Measurements from ENCODE around the gene SDK2.

DNA sequence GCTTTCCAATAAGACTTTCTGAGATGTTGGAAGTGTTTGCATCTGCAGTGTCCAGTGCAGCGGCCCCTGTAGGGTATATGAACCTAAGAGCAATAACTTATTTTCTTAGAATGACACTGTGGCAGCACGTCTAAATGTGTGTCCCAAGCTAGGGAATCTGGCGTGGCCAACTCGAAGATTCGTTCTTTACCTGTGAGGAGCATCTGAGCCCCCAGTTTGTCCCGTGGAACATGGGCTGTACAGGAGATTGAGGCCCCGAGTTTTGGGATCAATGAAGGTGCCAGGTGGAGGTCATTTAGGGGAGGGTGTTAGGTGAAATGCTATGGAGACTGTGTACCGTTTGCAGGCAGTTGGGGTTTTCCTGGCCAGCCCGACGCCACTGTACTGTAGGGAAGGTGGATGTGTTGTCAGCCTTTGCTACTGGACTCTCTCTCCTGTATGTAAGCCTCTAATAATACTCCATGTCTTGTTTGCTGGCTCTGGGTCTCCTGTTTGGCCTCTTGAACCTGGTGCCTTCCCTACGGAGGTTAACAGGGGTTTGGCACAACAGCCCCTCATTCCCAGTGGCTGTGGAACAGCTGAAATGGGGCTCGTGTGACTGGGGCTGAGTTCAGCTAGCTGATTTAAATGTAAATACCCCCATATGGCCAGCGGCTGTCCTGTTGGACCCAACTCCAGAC is 45.5 kb upstream of the SDK2 start:
- TF ChIP-seq GATA2 (IDR thresholded peaks at IDR 0.05; ENCODE audit: low read depth, low read length), result no peak
- TF ChIP-seq GATA3 (IDR thresholded peaks at IDR 0.05; ENCODE audit: low read depth, low read length), result no peak

All from SH-SY5Y (cell line).